Breast epithelium (tissue), 3 donors: ENCODE results near the gene FGFR3.

Experiments used
- POLR2AphosphoS5 ChIP-seq, 3 donors: sonication (generic); formaldehyde crosslinking; IDR thresholded peaks; one replicate each; pipeline ENCODE4 v1.6.1; 2017; ENCODE audit warnings: antibody characterized with exemption in 3 of 3
- TF ChIP-seq, protein P1 (sequence below), 3 donors: fragments of 450-650 bp; IDR thresholded peaks; one replicate each; pipeline ENCODE4 v1.5.1; 2016 to 2017; ENCODE audit warnings: antibody characterized with exemption in 3 of 3, mild to moderate bottlenecking in 3 of 3, moderate library complexity in 3 of 3

DNA sequence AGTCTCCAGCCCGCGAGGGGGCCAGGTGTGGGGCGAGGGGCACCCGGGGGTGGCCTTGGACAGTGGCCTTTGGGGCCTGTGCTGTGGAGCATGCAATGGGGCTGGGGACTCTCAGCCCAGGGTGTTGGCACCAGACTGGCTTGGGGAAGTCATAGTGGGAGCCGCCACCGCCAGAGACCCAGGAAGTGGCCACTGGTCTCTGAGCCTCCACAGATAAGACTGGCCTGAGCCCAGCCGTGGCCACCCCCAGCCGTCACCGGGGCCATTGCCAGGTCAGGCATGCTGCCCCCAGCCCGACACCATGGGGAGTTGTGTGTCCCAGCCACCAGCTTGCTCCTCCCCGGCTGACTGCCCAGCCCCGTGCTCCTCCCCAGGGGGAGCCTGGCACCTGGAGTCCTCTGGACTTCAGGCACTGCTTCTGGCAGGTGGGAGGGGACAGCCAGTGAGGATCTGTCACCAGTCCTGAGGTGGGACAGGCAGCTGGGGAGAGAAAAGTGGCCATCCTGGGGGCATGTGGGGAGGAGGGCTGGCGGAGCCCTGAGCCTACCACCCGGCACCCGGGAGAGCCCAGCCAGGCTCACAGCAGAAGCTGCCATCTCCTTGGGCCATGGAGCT is 39.3 kb upstream of the FGFR3 start:
- no peak for TF ChIP-seq POLR2AphosphoS5 (IDR thresholded peaks at IDR 0.05)
- TF ChIP-seq, protein P1, sequence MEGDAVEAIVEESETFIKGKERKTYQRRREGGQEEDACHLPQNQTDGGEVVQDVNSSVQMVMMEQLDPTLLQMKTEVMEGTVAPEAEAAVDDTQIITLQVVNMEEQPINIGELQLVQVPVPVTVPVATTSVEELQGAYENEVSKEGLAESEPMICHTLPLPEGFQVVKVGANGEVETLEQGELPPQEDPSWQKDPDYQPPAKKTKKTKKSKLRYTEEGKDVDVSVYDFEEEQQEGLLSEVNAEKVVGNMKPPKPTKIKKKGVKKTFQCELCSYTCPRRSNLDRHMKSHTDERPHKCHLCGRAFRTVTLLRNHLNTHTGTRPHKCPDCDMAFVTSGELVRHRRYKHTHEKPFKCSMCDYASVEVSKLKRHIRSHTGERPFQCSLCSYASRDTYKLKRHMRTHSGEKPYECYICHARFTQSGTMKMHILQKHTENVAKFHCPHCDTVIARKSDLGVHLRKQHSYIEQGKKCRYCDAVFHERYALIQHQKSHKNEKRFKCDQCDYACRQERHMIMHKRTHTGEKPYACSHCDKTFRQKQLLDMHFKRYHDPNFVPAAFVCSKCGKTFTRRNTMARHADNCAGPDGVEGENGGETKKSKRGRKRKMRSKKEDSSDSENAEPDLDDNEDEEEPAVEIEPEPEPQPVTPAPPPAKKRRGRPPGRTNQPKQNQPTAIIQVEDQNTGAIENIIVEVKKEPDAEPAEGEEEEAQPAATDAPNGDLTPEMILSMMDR (IDR thresholded peaks at IDR 0.05), result no peak
